ENCODE data around the gene RNF144A.
A peak's percentile ranks its signal among the peaks of the same experiment; 100 is the strongest.
"Not testable (repeated sequence)": the region's sequence is repeated elsewhere in the genome, so short reads cannot be mapped to it uniquely, and the experiment has no call there.

Gene RNF144A

DNA sequence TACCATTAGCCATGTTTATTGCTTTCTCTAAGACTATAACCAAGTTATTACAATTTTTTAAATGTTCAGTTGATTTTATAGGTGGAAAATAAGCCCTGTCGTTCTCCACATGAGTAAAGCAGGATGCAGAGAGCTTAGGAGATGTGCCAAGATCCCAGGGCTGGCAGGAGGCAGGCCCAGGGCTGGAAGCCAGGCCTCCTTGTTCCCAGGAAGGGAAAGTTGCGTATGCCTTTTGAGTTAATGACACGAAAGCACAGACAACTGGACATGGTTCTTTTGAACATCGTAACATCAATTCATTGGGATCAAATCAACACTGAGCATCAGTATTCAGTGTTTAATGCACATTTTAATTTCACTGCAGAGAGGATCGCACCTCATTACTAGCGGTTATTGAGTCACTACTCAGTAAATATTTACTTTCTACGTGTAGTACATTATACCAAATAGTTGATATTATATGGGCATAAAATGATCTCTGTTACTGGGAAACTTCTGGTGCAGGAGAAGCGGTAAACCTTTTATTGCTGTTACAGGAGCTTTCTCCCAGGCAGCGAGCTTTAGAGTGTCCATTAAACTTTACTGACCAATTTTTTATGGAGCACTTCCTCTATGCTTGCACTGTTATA is 60.0 kb downstream of the RNF144A start:
- peak; percentile 4 for DNase-seq

DNA sequence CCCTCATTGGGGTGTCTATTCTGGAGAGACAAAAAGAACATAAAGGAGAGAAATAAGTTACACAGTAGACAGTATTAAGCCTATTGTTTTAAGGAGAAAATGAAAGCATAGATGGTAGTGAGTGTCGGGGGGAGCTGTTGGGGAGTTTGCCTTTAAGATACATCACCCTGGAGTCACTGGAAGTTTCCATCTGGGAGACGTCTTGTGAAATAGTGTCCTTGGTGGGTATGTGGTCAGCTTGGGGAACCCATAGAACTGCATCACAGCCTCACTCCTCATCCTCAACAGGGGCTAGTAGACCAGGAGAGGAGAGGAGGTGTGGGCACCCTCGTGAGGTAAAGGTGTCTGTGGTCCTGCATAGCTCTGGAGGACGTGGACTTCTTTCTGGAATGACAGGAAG is 60.6 kb downstream of the RNF144A start:
- DNase-seq: no peak

DNA sequence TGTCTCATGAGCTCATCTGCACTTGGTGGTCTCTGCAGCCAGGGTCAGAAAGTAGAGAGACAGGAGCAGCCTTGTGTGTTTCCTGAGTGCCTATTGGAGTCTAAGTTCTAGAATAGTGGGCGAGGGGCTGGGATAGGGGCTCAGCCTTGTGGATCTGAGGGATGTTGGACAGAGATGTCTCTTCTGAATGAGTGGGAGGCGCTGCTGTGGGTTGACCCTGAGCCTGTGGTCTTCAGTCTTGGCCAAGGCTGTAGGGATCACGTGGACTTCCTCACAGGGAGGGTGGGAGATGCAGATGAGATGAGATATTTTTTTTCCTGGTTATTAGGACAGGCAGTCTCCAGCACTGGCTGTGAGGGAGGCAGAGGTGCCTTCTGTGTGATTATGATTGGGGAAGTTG is 61.8 kb downstream of the RNF144A start:
- DNase-seq: no peak

DNA sequence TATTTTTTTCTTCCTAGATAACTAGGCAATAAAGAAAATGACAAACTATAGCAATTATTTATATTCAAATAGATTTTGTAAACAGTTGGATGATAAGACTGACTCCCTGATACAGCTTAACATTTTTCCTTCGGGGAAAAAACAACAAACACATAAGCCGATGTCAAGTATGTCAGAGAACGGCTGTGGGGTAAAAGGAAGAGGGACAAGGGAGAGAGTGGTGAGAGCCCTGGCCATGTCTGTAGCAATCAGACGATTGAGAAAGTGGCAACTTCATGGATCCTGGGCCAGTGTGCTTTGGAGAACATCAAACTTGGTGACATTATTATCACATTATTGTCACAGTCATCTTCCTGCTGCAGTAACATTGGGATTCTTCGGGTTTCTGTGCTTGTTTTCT is 65.2 kb downstream of the RNF144A start:
- DNase-seq: no peak

DNA sequence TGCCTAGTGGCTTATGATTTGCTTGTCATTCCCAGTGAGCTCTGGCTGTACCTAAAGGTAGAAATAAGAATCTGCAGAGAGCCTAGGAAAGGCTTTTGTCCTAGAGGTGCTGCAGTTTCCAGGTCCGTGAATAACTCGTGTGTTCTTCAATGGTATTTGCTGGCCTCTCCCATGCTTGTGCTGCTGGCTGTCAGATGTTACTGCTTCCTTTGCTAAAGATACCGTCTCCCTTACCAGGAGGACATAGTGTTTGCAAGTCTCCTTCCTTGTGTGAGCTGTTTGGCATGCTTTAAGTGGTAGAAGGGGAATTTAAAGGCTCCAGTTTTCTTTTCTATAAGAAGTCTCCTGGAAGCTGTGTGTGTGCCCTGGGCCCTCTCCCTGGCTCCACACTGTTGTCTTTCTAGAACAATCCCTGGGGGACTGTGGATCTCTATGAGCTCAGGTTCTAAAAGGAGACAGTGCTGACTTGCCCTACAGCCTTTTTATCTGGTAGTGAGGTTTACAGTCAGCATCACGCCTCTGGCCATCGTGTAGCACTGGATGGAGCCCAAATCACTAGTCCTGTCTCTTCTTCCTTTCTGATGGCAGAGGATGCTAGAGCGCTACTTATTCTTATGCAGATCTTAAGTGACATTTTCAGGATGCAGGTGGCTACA is 65.8 kb downstream of the RNF144A start:
- no peak for DNase-seq

DNA sequence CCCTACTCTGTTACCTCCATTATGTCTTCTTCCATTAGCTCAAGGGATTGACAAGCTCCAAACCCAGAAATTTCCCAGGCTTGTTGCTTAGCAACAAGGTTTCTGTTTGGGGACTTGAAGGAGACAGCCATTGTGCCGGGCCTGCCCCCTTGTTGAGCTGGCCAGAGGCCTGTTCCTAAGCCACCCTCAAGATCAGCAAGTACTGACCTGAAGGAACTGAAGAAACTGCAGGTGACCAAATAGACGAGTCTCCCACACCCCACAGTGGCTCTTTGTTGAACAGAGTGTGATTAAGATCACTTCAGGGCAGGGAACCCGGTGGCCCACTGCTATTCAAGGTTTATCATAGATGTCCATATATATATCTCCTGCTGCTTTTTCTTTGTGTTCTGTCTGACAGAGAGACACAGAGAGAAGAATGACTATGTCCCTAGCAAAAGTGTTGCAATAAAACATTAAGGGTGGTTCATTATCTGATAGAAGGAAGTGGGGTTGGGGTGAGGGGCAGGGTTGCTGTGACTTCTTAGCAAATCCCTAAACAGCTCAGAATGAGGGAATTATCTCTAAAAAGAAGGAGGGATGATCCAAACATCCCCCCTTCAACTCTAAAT is 69.2 kb downstream of the RNF144A start:
- DNase-seq: no peak

DNA sequence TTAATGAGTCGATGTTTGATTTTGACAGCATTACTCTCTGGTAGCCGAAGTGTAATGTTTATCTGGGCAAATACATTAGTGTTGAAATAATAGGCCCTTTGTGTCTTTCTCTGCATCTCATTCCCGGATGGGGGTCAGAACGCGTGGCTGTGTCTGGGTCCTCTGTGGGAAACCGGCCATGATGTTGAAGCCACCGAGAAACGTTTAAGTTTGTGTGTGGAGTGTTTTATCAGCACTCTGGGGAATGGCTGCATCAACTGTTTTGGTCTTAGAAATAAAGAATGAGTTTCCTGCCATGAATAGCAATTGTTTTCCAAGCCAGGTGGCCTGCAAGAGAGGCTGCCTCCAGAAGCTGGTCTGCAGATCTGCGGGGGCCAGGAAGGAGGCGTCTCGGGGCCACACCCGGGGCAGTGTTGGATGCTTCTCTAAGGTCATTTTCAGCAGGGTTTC is 69.7 kb downstream of the RNF144A start:
- peak; percentile 39 for DNase-seq

DNA sequence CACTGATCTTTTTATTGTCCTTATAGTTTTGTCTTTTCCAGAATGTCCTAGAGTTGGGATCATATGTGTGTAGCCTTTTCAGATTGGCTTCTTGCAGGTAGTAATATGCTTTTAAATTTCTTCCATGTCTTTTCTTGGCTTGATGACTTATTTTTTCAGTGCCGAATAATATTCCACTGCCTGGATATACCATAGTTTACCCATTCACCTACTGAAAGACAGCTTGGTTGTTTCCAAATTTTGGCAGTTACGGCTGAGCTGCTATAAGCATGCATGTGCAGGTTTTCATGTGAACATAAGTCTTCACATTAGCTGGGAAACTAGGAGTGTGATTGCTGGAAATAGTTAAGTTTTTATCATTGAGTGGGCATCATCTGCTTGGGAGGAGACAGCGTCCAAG is 73.7 kb downstream of the RNF144A start:
- DNase-seq: no peak

DNA sequence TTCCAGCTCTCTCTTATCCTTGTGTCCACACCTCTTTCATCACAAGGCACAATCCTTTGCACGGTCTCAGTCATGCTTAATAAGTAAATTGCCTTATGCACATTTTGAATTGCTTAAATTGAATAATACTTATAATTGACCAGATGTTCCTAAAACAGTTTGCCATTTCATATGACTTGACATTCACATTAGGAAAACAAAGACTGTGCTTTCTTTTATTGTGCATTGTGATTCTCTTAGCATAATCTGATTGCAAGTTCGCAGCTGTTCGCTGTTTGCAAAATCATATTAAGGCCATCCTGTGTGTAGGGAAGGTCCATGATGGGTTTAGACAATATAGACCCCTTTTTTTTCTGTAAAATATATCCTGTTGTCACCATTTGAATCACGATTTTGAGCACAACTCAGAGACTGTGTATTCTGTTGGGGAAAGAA is 75.6 kb downstream of the RNF144A start:
- DNase-seq: no peak

DNA sequence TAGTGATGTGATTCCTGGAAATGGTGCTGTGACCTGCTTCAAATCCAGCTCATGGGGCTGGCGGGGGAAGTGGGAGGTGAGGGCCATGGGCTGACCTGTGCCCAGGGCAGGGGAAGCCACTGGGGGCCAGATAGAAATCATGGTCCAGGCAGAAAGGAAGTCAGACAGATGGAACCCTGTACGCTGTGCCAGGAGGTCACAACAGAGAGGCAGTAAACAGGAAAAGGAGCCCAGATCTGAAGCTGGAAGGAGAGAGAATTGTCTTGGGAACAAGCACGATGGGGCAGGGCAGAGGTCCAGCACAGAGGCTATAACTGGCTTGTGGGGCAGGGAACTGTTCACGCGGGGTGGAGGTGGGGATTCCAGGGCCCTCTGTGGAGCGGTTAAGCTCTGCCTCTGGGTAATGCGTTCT is 76.0 kb downstream of the RNF144A start:
- no peak for DNase-seq

DNA sequence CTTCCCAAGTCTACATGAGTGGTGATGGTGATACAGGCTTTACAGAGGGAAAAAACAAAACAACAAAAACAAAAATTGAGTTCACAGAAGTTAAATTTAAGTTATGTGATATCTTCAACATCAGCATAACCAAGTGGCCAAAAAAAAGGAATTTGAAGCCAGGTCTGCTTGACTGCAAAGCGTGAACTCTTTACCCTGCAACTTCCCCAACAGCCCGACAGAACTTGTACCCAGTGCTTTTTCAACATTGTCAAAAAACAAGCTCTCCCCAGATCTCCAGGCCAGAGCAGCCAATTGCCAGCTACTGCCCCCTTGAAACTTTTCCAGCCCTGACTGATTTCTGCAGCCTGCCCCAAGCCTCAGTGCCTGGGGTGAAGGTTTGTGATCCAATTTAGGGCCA is 76.7 kb downstream of the RNF144A start:
- DNase-seq: no peak

DNA sequence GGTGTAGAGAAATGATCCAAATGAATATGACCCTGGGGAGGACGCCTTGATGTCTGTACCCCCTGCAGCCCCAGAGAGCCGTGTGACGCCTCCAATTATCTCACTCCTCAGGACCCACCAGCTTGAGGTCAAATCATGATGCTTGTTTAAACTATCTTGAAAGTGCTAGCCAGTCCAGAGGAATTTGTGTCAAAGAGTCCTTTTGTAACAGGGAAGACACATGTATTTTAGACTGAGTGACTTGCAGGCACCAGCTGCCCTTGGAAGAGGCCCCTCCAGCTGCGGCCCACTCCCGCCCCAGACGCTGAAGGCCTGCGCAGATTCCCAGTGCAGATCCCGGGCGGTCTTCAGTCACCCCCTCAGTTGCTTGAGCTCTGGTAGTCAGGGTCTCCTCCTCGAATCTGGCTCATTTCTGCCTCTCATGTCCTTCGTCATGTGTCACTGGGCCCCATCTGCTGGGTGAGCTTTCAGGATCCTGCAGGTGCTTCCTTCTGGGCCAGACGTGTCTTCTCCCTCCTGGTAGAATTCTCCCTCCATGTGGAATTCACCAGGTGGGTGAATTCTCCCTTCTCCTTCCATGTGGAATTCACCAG is 77.4 kb downstream of the RNF144A start:
- DNase-seq: no peak

DNA sequence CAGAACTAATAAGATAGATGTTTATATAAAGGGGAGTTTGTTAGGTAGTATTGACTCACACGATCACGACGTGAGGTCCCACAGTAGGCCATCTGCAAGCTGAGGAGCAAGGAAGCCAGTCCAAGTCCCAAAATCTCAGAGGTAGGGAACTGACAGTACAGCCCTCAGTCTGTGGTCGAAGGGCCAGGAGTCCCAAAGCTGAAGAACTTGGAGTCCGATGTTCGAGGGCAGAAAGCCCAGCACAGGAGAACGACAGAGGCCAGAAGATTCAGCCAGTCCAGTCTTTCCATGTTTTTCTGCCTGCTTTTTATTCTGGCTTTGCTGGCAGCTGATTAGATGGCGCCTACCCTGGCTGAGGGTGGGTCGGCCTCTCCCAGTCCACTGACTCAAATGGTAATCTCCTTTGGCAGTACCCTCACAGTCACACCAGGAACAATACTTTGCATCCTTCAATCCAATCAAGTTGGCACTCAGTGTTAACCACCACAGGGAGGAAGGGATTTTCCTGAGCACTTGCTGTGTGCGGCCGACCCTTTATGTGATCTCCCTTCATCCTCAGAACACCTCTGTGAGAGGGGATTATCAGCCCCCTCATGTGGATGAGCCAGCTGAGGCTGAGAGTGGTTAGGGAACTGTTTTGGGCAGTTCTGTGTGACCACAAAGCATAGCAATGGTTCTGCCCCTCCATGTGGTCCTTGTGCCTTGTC is 78.3 kb downstream of the RNF144A start:
- no peak for DNase-seq

DNA sequence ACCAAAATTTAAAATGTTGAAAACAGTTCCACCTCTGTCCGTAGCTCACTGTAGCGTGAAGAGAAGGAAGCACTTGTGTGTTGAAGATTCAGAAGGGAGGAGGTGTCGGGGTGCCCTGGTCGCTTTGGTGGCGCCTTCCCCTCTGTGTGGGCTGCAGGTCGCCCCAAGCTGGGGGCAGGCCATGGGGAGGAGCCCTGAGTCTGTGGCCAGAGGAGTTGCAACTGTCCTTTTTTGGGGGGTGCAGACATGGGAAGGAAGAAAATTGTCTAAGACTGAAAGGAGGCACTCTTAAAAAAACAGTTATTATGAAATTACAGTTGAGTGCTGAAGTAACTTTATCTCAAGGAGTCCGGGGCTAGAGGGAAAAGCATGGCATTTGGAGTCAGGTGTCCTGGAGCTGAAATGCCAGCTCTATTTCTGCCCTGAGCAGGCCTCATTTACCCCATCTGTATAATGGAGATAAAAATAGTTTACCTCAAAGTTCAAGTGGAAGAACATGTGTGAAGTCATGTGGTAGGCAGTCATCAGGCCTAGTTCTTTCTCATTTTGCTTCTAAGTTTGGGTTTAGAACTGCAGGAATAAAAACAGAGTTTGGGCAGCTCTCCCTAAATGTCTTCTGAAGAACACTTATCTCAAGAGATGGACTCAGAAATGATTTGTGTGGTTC is 82.1 kb downstream of the RNF144A start:
- DNase-seq: no peak

DNA sequence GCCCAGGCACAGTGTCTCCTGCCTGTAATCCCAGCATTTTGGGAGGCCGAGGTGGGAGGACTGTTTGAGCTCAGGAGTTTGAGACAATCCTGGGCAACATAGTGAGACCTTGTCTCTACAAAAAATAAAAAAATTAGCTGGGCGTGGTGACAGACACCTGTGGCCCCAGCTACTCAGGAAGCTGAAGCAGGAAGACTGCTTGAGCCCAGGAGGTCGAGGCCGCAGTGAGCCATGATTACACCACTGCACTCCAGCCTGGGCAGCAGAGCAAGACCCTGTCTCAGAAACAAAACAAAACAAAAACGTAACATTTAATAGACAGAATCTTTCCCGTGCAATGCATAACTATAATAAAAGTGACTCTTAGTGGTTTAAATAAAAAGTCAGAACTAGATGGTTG is 84.2 kb downstream of the RNF144A start:
- not testable (repeated sequence) for DNase-seq

DNA sequence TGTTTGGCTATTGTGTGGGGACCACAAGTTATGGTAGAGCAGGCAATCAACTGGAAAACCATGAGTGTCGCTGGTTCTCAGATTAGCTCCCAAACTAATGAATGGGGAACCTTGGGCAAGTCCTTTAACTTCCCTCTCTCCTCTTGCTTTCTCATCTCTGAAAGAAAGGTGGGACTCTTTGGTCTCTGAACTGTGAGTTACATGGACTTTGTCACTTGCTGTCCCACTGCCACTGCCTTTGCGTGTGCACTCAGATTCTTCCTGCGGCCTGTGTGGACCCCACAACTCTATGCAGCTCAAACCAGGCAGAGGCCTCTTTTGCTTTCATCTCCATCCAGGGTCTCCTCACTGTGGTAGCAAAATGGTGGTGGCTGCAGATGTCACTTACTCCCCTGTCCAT is 86.7 kb downstream of the RNF144A start:
- no peak for DNase-seq

DNA sequence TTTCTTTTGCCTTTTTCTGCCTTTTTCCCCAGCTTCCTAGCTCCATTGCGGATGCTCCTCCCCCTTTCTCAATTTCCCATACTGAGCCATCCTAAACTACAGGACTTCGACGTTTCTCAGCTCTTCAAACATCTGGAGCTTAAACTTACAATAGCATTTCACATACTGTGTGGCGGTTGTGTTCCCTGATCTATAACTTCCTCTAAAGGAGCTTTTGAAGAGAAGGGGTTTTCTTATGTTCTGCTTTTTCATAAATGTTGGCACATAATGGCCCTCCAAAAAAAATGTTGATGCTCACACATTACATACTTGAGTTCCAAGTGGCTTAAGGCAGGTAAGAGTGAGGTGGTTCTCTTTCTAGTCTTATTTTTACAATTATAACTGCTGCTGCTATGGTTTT is 87.4 kb downstream of the RNF144A start:
- DNase-seq: no peak

DNA sequence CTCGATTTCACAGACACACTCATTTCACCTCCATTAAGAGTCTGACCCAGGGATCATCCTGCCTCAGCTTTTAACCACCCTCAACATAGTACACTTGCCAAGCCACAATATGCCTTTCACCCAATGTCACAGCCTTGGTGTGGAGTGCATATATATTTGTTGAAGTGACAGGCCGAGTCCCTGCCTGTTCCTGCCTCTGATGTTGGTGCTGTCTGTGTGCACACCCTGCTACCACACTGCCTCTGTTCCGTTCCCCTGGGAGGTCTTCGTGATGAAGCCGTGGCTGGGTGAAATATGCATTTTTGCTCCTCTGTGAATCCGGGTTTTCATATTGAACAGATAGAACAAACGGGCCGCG is 90.3 kb downstream of the RNF144A start:
- no peak for DNase-seq

DNA sequence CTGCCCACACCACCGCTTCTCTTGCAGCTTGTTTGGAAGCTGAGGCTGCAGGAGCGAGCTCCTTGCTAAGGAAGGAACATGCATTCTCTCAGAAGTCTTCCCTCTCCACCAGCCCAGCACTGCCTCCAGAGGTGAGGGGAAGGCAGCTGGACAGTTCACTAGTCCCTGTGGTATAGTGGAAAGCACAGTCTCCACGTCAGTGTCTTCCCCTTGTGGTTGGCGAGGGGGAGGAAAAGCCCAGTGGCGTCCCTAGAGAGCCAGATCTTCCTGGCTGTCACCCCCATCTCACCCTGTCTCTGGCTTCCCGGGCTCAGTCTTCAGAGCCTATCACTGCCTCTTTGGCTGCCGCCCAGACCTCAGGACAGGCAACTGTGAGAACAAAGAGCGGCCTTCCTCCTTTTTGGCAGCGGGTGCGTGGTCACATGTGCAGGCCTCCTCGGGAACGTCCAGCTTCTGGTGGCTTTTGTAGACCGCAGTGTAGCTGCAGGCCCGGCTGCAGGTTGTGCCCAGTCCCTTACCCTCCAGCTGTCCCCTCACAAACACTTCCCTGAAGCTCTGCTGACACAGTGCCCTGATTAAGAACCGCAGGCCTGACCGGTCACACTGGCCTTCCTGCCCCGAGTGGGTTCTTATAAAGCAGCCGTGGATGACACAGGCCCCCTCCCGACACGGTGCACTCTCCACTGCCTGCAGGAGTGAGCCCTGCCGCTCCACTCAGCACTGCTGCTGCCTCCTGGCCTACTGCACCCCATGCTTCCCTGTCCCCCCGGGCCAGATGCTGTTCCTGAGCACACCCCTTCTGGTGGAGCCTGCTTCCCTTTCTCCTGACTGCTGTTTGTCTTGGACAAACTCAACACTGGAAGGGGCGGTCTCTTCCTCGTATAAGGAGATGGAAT is 90.9 kb downstream of the RNF144A start:
- DNase-seq: no peak

DNA sequence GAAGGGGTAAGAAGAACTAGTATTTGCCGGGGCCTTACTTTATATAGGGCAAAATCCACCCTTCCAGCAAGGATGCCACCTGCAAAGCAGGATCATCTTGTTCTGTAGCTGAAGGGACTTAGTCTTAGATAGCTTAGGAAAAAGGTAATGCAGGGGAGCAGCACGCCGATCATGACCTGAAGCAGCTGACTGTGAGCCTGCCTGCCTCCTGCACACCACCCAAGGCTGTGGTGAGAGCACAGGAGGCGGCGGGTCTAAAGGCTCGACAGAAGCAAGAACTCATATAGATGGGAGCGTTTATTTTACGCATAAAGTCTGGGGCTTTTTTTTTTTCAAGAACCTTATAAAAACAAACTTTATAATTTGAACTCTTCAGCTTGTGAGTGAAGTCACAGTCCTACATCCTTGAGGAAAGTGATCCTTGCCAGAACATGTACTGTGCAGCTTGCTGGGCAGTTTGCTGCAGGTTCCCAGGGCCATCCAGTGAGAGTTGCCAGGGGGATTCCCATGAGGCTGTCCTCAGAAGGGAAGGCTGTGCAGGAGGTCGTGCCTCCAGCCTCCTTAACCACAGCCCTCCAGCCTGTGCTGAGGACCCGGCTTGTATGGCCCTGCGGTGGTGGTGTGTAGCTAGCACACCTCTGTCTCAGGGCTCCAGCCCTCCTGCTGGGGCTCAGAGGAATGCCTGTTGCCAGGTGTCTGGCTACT is 92.1 kb downstream of the RNF144A start:
- no peak for DNase-seq

DNA sequence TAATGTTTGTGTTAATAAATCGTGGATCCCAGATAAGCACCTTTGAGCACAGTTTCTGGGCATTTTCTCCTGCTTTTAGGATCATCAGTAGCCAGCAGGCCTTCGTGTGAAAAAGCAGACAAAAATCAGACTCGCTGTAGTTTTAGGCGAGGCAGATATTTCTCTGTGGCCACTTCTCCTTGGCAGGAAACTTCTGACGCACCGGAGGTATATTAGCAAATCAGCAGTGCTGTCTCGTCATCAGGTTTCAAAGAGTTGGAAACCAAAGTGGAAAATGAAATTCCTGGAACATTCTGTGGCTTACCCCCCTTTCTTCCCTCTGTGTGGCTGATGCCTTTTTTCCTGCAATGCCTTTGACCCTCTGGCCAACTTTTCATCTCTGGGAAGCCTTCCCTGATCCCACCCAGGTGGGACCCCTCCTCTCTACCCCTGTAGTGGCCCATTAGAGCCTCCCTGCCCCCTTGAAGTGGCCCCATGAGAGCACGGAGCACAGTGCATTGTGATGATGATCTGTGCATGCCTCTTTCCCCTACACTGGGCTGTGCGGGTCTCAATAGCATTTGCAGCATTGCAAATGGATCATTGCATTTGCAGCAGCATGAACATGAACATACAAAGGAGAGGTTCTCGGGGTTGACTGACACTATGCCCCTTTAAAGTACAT is 93.3 kb downstream of the RNF144A start:
- DNase-seq: no peak

All from NCI-H2081 treated with DMSO at 0.1 percent for 48 hours (cell line).